SK-N-SH (cell line): ENCODE measurements around the gene CYREN.
A peak's percentile ranks its signal among the peaks of the same experiment; 100 is the strongest.

Experiments
- JUND ChIP-seq: IDR thresholded peaks from 2 replicates; pipeline ENCODE4 v1.4.0; 2012
- NFIC ChIP-seq: IDR thresholded peaks from 2 replicates; pipeline ENCODE4 v1.4.0; 2012; ENCODE audit warnings: borderline replicate concordance
- RAD21 ChIP-seq: IDR thresholded peaks from 2 replicates; pipeline ENCODE4 v1.6.1; 2012; ENCODE audit warnings: mild to moderate bottlenecking, low read length
- TAF1 ChIP-seq: IDR thresholded peaks from 2 replicates; pipeline ENCODE4 v1.6.1; 2012; ENCODE audit warnings: low read depth, mild to moderate bottlenecking, low read length, moderate library complexity, borderline replicate concordance
- TEAD4 ChIP-seq: IDR thresholded peaks from 2 replicates; pipeline ENCODE4 v1.4.0; 2012; ENCODE audit warnings: mild to moderate bottlenecking, borderline replicate concordance; ENCODE audit not compliant: insufficient read depth

DNA sequence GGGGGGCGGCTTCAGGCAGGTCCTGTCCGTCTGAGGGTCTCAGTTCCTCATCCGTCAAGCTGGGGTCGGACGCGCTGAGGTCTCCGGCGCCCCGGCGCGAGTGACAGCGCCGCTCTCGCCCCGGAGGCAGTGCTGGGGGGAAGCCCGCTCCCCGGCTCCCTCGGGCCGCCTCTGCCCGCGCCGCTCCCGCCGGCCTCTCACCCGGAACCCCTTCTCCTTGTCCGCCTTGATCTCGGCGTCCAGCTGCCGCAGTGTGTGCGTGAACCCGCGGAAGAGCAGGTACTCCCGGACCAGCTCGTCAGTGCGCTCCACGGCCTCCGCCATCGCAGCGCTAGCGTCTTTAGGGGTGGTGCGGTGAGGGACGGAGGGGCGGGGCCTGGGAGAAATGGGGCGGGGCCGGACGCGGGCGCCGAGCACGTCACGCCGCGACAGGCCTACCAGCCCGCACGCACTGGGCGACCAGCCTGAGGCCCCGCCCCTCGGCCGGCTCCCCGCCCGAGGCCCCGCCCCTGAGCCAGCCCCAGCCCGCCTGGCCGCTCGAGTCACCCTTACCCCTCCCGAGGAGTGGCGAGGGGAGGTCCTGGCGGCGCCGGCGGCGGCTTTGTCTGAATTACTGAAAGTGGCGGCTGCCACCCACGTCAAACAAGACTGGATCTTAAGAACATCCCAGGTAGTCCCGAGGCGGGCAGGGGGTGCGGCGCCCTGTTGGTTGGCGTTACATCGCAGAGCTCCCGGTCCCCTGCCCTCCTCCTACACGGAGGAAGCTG, 40.9 kb upstream of the CYREN start, which contains the start of gene WDR91:
- TF ChIP-seq JUND (no peak), TEAD4 (no peak), RAD21 (no peak), NFIC (no peak), TAF1 (peak; percentile 96)
